OCI-LY3 (cell line): ENCODE measurements around the gene GPR176.
"Not testable (repeated sequence)": the region's sequence is repeated elsewhere in the genome, so short reads cannot be mapped to it uniquely, and the experiment has no call there.

Experiments
- H2AFZ ChIP-seq: fragments of 200-600, 300-600 bp; shearing (Covaris generic); 2 replicates; pipeline ENCODE4 v1.6.0; 2014; ENCODE audit warnings: antibody characterized with exemption, low read depth, low read length
- H3K27ac ChIP-seq: fragments of 200-600, 300-600 bp; sonication (generic); 2 replicates; pipeline ENCODE4 v1.5.1; 2014; ENCODE audit warnings: mild to moderate bottlenecking, low read length, moderate library complexity, mixed read lengths
- H3K27me3 ChIP-seq: fragments of 200-600, 300-600 bp; sonication (generic); 2 replicates; pipeline ENCODE4 v1.6.1; 2014; ENCODE audit warnings: low read depth, low read length, mixed read lengths
- H3K36me3 ChIP-seq: fragments of 200-600, 300-600 bp; sonication (generic); replicated peaks from 2 replicates; pipeline ENCODE3; 2014; ENCODE audit warnings: low read depth, low read length, mixed read lengths
- H3K4me1 ChIP-seq: fragments of 300-600, 200-600 bp; sonication (generic); 2 replicates; pipeline ENCODE4 v1.6.1; 2014; ENCODE audit warnings: low read length, mixed read lengths
- H3K4me2 ChIP-seq: fragments of 200-600, 300-600 bp; sonication (generic); 2 replicates; pipeline ENCODE4 v1.6.1; 2014; ENCODE audit warnings: low read length, mixed read lengths
- H3K4me3 ChIP-seq: fragments of 300-600, 200-600 bp; sonication (generic); 2 replicates; pipeline ENCODE4 v1.5.1; 2014; ENCODE audit warnings: antibody characterized with exemption, mild to moderate bottlenecking, low read length, moderate library complexity
- H3K79me2 ChIP-seq: fragments of 300-600, 200-600 bp; shearing (Covaris generic); 2 replicates; pipeline ENCODE4 v1.6.1; 2014; ENCODE audit warnings: mild to moderate bottlenecking, low read length, mixed read lengths
- H3K9ac ChIP-seq: fragments of 300-600, 200-600 bp; shearing (Covaris generic); 2 replicates; pipeline ENCODE4 v1.6.0; 2014; ENCODE audit warnings: mild to moderate bottlenecking, low read length, moderate library complexity
- H3K9me3 ChIP-seq: fragments of 200-600, 300-600 bp; shearing (Covaris generic); 2 replicates; pipeline ENCODE4 v1.6.1; 2014; ENCODE audit warnings: low read length, mixed read lengths; ENCODE audit not compliant: insufficient read depth
- H4K20me1 ChIP-seq: fragments of 200-600, 300-600 bp; sonication (generic); 2 replicates; pipeline ENCODE4 v1.6.1; 2016; ENCODE audit warnings: low read length, mixed read lengths; ENCODE audit not compliant: insufficient read depth
- CTCF ChIP-seq: fragments of 200-600, 300-600 bp; sonication (generic); IDR thresholded peaks from 2 replicates; pipeline ENCODE4 v1.5.1; 2014; ENCODE audit warnings: antibody characterized with exemption, low read length, low read depth
- EZH2phosphoT487 ChIP-seq: fragments of 200-600 bp; shearing (Covaris generic); IDR thresholded peaks from 2 replicates; pipeline ENCODE4 v1.6.1; 2018; ENCODE audit warnings: antibody characterized with exemption, mixed run types, low read depth

GPR176 gene

DNA sequence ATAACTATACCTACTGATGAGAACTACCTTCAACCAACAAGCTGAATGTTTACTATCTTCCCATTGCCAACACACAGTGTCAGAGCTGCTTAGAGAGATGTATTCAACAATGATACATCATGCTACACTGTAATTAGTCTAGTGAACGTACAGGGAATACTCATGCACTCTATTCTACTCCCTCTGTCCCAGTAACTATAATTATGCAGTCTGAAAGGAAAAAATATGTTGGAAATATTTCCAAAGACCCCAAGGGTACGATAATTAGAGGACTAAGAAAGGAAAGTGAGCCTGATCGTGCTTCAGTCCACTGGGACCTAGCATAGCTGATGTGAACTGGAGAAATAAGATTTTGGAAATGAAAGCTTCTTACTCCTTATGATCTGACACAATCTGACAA, 100.5 kb downstream of the GPR176 start:
- Histone ChIP-seq H3K27ac (no peak overlapping the region), H4K20me1 (no peaks in the 10 kb centered on the region), H3K27me3 (no peaks in the 10 kb centered on the region), H3K9ac (no peak overlapping the region), H3K4me3 (no peak overlapping the region), H3K4me2 (no peak overlapping the region), H3K4me1 (no peaks in the 10 kb centered on the region), H2AFZ (no peak overlapping the region), H3K36me3 (no peaks in the 10 kb centered on the region), H3K79me2 (no peaks in the 10 kb centered on the region), H3K9me3 (no peaks in the 10 kb centered on the region)
- TF ChIP-seq CTCF (no peak), EZH2phosphoT487 (no peak)

GRCh38 chr15:39817892-39818291, 102.2 kb downstream of the GPR176 start:
- H3K4me2 ChIP-seq = no peak overlapping the region
- no peak overlapping the region for H3K27ac ChIP-seq
- no peak overlapping the region for H3K4me3 ChIP-seq
- H3K9me3 ChIP-seq = no peaks in the 10 kb centered on the region
- no peaks in the 10 kb centered on the region for H3K79me2 ChIP-seq
- no peaks in the 10 kb centered on the region for H3K27me3 ChIP-seq
- H4K20me1 ChIP-seq = no peaks in the 10 kb centered on the region
- no peaks in the 10 kb centered on the region for H3K36me3 ChIP-seq
- TF ChIP-seq EZH2phosphoT487 = no peak
- no peak for TF ChIP-seq CTCF
- H2AFZ ChIP-seq = no peak overlapping the region
- H3K4me1 ChIP-seq = no peaks in the 10 kb centered on the region
- H3K9ac ChIP-seq = no peak overlapping the region

GRCh38 chr15:39814489-39814888, 105.6 kb downstream of the GPR176 start:
- no peak overlapping the region for H2AFZ ChIP-seq
- no peak overlapping the region for H3K9ac ChIP-seq
- H3K27ac ChIP-seq = no peak overlapping the region
- no peaks in the 10 kb centered on the region for H3K27me3 ChIP-seq
- H3K4me2 ChIP-seq = no peak overlapping the region
- TF ChIP-seq CTCF = no peak
- no peak for TF ChIP-seq EZH2phosphoT487
- H3K36me3 ChIP-seq = no peaks in the 10 kb centered on the region
- no peaks in the 10 kb centered on the region for H3K4me1 ChIP-seq
- no peaks in the 10 kb centered on the region for H3K9me3 ChIP-seq
- no peaks in the 10 kb centered on the region for H3K79me2 ChIP-seq
- no peak overlapping the region for H3K4me3 ChIP-seq
- H4K20me1 ChIP-seq = no peaks in the 10 kb centered on the region

GRCh38 chr15:39812651-39813050, 107.4 kb downstream of the GPR176 start:
- not testable (repeated sequence) for H3K27ac ChIP-seq, H3K79me2 ChIP-seq, H4K20me1 ChIP-seq, H3K36me3 ChIP-seq, H3K9me3 ChIP-seq, H3K9ac ChIP-seq, H2AFZ ChIP-seq, H3K4me3 ChIP-seq, H3K4me2 ChIP-seq, H3K4me1 ChIP-seq, H3K27me3 ChIP-seq

DNA sequence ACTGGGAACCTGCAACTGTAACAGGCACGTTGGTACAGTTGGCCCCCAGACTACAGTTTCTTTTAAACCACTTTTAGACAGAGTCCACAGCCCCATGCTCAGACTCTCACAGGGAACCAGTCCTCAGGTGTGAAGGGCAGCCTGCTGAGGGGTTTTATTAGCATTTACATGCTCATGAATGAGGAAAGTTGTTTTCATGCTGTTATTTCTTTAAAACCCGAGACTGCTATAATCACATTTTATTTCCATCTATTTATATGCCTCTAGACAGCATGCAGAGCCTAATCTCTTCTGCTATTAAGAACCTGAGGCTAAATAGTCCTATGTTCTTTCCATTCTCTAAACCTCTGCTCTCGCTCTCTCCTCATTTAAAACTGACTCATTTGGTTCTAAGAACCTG, 111.2 kb downstream of the GPR176 start:
- H3K79me2 ChIP-seq = no peaks in the 10 kb centered on the region
- H3K9ac ChIP-seq = no peak overlapping the region
- no peaks in the 10 kb centered on the region for H3K27me3 ChIP-seq
- H3K27ac ChIP-seq = no peak overlapping the region
- H3K9me3 ChIP-seq = no peaks in the 10 kb centered on the region
- no peak overlapping the region for H3K4me3 ChIP-seq
- TF ChIP-seq CTCF = no peak
- no peak for TF ChIP-seq EZH2phosphoT487
- H3K36me3 ChIP-seq = no peaks in the 10 kb centered on the region
- H4K20me1 ChIP-seq = no peaks in the 10 kb centered on the region
- H3K4me2 ChIP-seq = peak overlapping the region; percentile 18; the same call in 1 of the 2 replicates
- no peak overlapping the region for H2AFZ ChIP-seq
- peaks cover 14% of the 10 kb centered on the region for H3K4me1 ChIP-seq
